Measurements from ENCODE around the gene OSCP1. TPM values are rescaled to one million over a fixed set of nuclear protein-coding genes. Genes with fewer than 3 reads are reported as not detected.

OSCP1 gene
- total RNA-seq, 2 donors from 2014 or later, result 2.8 to 3.7 TPM

GRCh38 chr1:36447450-36447849 lies 2.8 kb downstream of the OSCP1 start:
- H3K27me3 ChIP-seq, result no peaks in the 10 kb centered on the region
- no peak overlapping the region for H3K27ac ChIP-seq
- TF ChIP-seq CTCF (IDR thresholded peaks at IDR 0.05), result no peak
- no peaks in the 10 kb centered on the region for H3K4me1 ChIP-seq
- no peaks in the 10 kb centered on the region for H3K36me3 ChIP-seq
- H3K4me3 ChIP-seq, result no peak overlapping the region
- no peak for DNase-seq
- intact Hi-C loops (cut with DNase I), result no loop called here
- H3K9ac ChIP-seq (ENCODE audit: low read depth in 2 of 2, low read length in 2 of 2), result no peak overlapping the region
- no peaks in the 10 kb centered on the region for H3K9me3 ChIP-seq

GRCh38 chr1:36446746-36447145 lies 3.5 kb downstream of the OSCP1 start:
- H3K4me3 ChIP-seq, result no peak overlapping the region
- no peaks in the 10 kb centered on the region for H3K9me3 ChIP-seq
- no peak overlapping the region for H3K27ac ChIP-seq
- no peak overlapping the region for H3K9ac ChIP-seq (ENCODE audit: low read depth in 2 of 2, low read length in 2 of 2)
- TF ChIP-seq CTCF (IDR thresholded peaks at IDR 0.05), result no peak
- no peaks in the 10 kb centered on the region for H3K4me1 ChIP-seq
- intact Hi-C loops (cut with DNase I), result no loop called here
- no peaks in the 10 kb centered on the region for H3K36me3 ChIP-seq
- DNase-seq, result no peak
- no peaks in the 10 kb centered on the region for H3K27me3 ChIP-seq

GRCh38 chr1:36446271-36446670 lies 4.0 kb downstream of the OSCP1 start:
- Histone ChIP-seq H3K9me3 (no peaks in the 10 kb centered on the region), H3K9ac (ENCODE audit: low read depth in 2 of 2, low read length in 2 of 2) (no peak overlapping the region), H3K27me3 (no peaks in the 10 kb centered on the region), H3K4me3 (no peak overlapping the region), H3K36me3 (no peaks in the 10 kb centered on the region), H3K4me1 (no peaks in the 10 kb centered on the region), H3K27ac (no peak overlapping the region)
- intact Hi-C loops (cut with DNase I), result no loop called here
- no peak for DNase-seq
- no peak for TF ChIP-seq CTCF (IDR thresholded peaks at IDR 0.05)

- no peak for TF ChIP-seq CTCF (IDR thresholded peaks at IDR 0.05)
- intact Hi-C loops (cut with DNase I), result no loop called here
Measured at GRCh38 chr1:36443297-36443696, 7.0 kb downstream of the OSCP1 start.

GRCh38 chr1:36442337-36442736 lies 7.9 kb downstream of the OSCP1 start:
- H3K36me3 ChIP-seq, result no peaks in the 10 kb centered on the region
- TF ChIP-seq CTCF (IDR thresholded peaks at IDR 0.05), result no peak
- no peak overlapping the region for H3K4me3 ChIP-seq
- no peak for DNase-seq
- no peaks in the 10 kb centered on the region for H3K9me3 ChIP-seq
- intact Hi-C loops (cut with DNase I), result no loop called here
- no peaks in the 10 kb centered on the region for H3K27me3 ChIP-seq
- no peak overlapping the region for H3K27ac ChIP-seq
- no peak overlapping the region for H3K9ac ChIP-seq (ENCODE audit: low read depth in 2 of 2, low read length in 2 of 2)
- no peaks in the 10 kb centered on the region for H3K4me1 ChIP-seq

More at GRCh38 chr1:36443297-36443696, 7.0 kb downstream of the OSCP1 start:
- no peaks in the 10 kb centered on the region for H3K4me1 ChIP-seq
- DNase-seq, result no peak
- no peaks in the 10 kb centered on the region for H3K36me3 ChIP-seq
- no peaks in the 10 kb centered on the region for H3K27me3 ChIP-seq
- H3K4me3 ChIP-seq, result no peak overlapping the region
- H3K9ac ChIP-seq (ENCODE audit: low read depth in 2 of 2, low read length in 2 of 2), result no peak overlapping the region
- no peaks in the 10 kb centered on the region for H3K9me3 ChIP-seq
- no peak overlapping the region for H3K27ac ChIP-seq

GRCh38 chr1:36440646-36441045 lies 9.6 kb downstream of the OSCP1 start:
- no peak for TF ChIP-seq CTCF (IDR thresholded peaks at IDR 0.05)
- H3K27ac ChIP-seq, result no peak overlapping the region
- no peaks in the 10 kb centered on the region for H3K27me3 ChIP-seq

More at GRCh38 chr1:36440646-36441045, 9.6 kb downstream of the OSCP1 start:
- H3K4me3 ChIP-seq, result no peak overlapping the region
- H3K9me3 ChIP-seq, result no peaks in the 10 kb centered on the region
- no peaks in the 10 kb centered on the region for H3K36me3 ChIP-seq
- no peaks in the 10 kb centered on the region for H3K4me1 ChIP-seq
- intact Hi-C loops (cut with DNase I), result no loop called here
- no peak for DNase-seq
- no peak overlapping the region for H3K9ac ChIP-seq (ENCODE audit: low read depth in 2 of 2, low read length in 2 of 2)
